Testis (tissue), 2 donors: ENCODE measurements around the gene ACTMAP.

Source experiments
- CTCF ChIP-seq, 3 experiments: fragments of 450-650 bp in 2 of 3; fragments of 200-600 bp in 1 of 3; sonication (generic) in 1 of 3; IDR thresholded peaks; one replicate each; pipeline ENCODE4 v1.5.1; 2016 to 2019; ENCODE audit warnings: antibody characterized with exemption in 3 of 3, mild to moderate bottlenecking in 2 of 3, moderate library complexity in 1 of 3
- POLR2A ChIP-seq: fragments of 450-650 bp; IDR thresholded peaks from one replicate; pipeline ENCODE4 v1.6.1; 2017; ENCODE audit warnings: antibody characterized with exemption, mild to moderate bottlenecking, moderate library complexity

- TF ChIP-seq CTCF (IDR thresholded peaks at IDR 0.05) (no peak), POLR2A (no peak)
Measured at GRCh38 chr19:40755248-40755624, 5.0 kb upstream of the ACTMAP start.
